ENCODE measurements around the gene FAM200C. TPM values are rescaled to one million over a fixed set of nuclear protein-coding genes. Genes with fewer than 3 reads are reported as not detected.

The FAM200C gene
- total RNA-seq (2022; extraction: Qiagen RNA extraction; ENCODE audit: low read depth), result 2.0 to 2.6 TPM (median 2.1 TPM) in 5 replicates

DNA sequence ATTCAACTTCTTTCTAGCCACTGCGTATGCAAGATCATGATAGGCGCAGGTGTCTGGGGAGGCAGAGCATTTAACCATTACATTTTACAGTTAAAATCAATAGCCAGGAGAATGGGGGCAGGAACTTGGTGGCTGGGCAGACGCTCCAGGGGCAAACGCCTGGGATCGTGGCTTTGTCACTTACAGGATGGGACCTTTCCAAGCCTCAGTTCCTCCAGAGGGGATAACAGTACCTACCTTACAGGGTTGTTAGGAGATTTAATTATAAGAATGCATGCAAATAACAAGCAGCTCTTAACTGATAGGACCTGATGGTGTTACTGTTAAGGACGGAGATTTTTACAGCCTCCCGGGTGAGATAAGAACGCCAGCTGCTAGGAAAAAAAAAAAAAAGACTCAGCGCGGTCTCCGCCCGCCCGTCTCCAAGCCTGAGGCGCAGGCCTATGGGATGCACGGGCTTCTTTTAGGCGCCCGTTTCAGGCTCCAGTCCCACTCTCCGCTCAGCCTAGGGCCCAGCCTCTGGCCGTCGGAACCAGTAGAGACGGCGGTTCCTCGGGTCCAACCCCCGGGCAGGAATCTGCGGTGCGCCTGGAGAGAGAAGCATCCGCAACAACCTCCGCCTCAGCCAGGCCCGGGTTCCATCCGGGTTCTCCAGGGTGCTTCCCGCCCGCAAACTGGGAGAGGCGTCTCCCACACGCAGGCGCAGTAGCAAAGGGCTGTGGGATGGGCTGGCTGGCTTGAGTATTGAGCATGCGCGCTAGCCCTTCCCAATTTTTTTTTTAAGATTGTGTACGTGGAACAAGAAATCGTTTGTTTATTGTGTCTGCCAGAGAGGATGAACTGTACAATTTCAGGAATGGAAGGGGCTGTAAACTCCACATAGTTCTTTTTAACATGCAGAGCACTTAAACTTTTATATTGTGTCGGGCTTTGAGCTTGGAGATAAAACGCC lies at the start of gene FAM200C:
Gene FAM200C (minus strand): TSS at position 653 of the 952 bp plus-strand sequence. CDS start 4,564 bp downstream, outside the sequence.

DNA sequence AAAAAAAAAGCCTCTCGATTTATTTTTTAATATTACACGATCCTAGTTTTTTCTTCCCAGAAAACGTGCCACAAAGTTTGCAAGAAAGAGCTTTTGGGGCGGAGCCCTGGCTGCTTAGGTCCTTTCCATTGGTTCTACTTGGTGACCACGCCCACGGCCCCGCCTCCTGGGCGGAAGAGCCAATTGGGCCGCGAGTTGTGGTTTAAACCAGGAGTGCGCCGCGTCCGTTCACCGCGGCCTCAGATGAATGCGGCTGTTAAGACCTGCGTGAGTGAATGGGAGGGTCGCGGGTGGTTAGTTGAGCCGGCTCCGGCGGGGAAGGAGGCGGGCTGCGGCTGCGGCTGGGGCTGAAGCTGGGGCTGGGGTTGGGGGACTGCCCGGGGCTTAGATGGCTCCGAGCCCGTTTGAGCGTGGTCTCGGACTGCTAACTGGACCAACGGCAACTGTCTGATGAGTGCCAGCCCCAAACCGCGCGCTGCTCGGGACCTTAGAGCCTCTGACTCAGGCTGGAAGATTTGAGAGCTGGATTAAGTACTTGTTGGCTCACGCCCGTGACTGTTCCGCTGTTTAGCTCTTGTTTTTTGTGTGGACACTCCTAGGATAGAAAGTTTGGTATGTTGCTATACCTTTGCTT lies 21.9 kb upstream of the FAM200C start, which contains the start of gene PTTG1:
Gene PTTG1 (plus strand): TSS at position 231 of the 634 bp plus-strand sequence. CDS start 458 bp downstream, outside the sequence.

DNA sequence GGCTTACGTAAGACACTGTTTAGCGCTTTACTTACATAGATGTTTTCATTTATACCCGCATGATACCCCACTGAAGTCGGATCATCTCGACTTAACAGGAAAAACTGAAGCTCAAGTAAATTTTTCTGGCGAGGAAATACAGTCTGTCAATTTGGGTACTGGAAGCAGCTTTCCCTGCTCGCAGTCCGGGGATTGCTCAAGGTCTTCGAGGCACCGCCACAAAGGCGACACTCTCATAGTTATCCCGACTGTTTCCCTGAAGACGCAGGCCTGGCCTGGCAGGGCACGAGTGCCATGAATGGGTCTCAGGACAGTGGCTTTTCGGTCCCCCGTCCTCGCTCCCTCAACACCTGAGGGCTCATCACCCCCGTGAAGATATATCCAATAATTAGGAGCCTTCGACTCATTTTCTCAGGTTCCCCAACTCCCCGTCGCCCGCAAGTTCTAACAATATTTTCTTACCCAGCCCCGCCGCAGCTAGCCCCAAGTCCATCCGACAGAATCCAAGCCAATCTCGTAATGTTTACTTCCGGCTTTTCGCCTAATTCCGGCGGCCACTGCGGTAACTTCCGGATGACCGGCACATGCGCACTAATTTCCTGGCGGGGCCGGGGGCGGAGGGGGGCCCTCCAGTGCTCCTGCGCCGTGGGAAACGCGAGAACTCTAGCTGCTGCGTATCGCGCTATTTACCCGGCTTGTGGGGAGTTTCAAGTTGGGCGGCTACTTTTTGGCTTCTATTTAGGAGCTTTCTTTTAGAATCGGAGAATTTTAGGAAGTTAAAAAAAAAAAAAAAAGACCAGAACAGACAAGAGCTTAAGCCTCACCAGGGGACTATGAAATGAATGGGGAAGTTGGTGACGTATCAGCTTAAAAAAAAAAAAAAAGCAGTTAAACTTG lies 19.0 kb upstream of the FAM200C start, which contains the start of gene SLU7:
Gene SLU7 (minus strand): TSS at position 521 of the 897 bp plus-strand sequence. CDS start 3,787 bp downstream, outside the sequence.

DNA sequence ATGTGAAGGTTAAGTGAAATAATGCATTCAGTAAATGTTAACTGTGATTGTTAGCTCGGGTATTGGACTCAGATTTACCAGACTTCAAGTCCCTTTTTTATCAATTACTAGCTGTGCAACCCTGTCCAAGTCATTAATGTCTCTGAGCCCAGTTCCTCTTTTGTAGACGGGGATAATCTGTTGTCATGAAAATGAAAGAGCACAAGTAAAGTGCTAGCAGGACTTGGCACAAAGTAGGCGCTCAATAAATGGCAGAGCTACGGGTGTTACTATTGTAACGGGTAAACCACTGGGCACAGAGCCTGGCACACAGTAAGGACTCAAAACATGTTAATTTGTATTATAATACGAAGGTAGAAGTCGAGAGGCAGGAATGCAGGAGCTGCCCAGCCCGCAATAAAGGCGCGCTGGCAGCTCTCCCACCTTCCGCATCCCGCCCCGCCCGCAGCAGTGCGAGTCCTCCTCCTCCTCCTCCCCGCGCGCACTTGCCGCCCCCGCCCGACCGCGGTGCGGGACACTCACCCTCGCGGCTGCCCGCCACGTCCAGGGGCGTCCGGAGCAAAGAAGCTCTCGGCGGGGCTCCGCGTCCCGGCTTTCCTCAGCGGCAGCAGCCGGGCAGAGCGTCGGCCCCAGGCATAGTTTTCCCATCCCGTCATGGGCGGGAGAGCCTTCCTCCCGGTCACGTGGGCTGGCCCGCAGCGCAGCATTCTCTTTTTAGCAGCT lies 29.7 kb downstream of the FAM200C start, which contains the start of gene C1QTNF2:
Gene C1QTNF2 (minus strand): TSS at position 637 of the 723 bp plus-strand sequence. CDS start 15,615 bp downstream, outside the sequence.

Other genes with a start within 250 kb of the FAM200C start
- 0.79 to 1.7 TPM (median 0.92 TPM) in 5 replicates for gene FABP6, start 170.5 kb downstream of the FAM200C start, total RNA-seq (2022; extraction: Qiagen RNA extraction; ENCODE audit: low read depth)
- 10.9 to 14.1 TPM (median 12.9 TPM) in 5 replicates for gene CCNJL, start 87.5 kb downstream of the FAM200C start, total RNA-seq (2022; extraction: Qiagen RNA extraction; ENCODE audit: low read depth)
- gene C1QTNF2, start 29.4 kb downstream of the FAM200C start, total RNA-seq (2022; extraction: Qiagen RNA extraction; ENCODE audit: low read depth), result 0.14 to 0.16 TPM (median 0.15 TPM) in 4 of 5 replicates, not detected in the other
- gene SLU7, start 19.0 kb upstream of the FAM200C start, total RNA-seq (2022; extraction: Qiagen RNA extraction; ENCODE audit: low read depth), result 40.9 to 75.8 TPM (median 46.8 TPM) in 5 replicates
- 197 to 265 TPM (median 222 TPM) in 5 replicates for gene PTTG1, start 21.8 kb upstream of the FAM200C start, total RNA-seq (2022; extraction: Qiagen RNA extraction; ENCODE audit: low read depth)

Data from A549 treated with CpdA at 1 μM for 4 hours (cell line).